GM18507 (cell line): ENCODE results near the gene PRIMA1.

ENCODE experiments used
- DNase-seq: peaks from one replicate; pipeline ENCODE4 v3.0.0; 2011; ENCODE audit warnings: low read depth; ENCODE audit not compliant: insufficient read length; ENCODE audit errors: extremely low spot score
- FAIRE-seq: peaks from 2 replicates; lab custom pipeline; 2011; peaks lifted over from hg19 to GRCh38; lab: Jason Lieb, UNC

The PRIMA1 gene

GRCh38 chr14:93765970-93766369, 22.3 kb downstream of the PRIMA1 start:
- DNase-seq = no peak
- FAIRE-seq = no peak

GRCh38 chr14:93765155-93765554, 23.1 kb downstream of the PRIMA1 start:
- no peak for DNase-seq
- FAIRE-seq = no peak

DNA sequence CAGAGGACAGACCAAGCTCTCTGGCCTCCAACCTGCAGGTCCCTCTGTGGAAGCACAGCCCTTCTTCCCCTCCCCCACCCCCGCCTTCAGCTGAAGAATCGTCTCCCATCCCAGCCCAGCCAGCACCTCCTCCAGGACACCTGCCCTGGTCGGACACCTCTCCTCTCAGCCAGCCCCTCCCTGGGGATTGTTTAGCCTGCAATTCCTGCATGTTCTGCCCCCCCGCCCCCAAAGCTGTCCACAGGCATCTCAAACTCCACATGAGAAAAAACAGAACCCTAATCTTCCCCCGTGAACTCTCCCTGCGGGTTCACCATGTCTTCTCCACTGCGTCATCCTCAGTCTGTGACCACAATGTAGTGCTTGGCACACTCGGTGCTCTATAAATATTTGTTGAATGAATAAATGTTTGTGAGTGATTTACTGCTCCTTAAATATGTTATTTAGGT, 24.1 kb downstream of the PRIMA1 start:
- DNase-seq = no peak
- FAIRE-seq = no peak

GRCh38 chr14:93759719-93760307, 28.5 kb downstream of the PRIMA1 start:
- no peak for DNase-seq
- FAIRE-seq = no peak

GRCh38 chr14:93757206-93757605, 31.1 kb downstream of the PRIMA1 start:
- FAIRE-seq (no peak), DNase-seq (no peak)

DNA sequence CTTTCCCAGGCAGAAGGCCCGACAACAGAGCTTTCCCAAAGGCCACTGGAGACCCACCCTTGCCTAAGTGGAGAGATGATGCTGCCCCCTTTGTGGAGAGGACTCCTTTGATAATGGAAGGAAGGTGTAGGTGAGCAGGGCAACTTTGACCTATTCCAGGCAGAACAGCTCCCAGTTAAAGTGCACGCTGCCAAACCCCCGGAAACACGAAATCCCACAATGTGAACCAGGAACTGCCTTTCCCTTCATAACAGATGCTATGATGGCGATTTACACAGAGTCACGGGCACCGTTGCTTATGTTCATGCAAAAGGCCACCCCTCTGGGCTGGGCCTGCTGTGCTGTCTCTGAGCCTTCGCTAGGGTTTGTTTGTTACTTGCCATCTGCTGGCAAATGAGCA, 34.6 kb downstream of the PRIMA1 start:
- FAIRE-seq (no peak), DNase-seq (no peak)

- DNase-seq (no peak), FAIRE-seq (no peak)
Measured at GRCh38 chr14:93752980-93753561, 35.2 kb downstream of the PRIMA1 start.

DNA sequence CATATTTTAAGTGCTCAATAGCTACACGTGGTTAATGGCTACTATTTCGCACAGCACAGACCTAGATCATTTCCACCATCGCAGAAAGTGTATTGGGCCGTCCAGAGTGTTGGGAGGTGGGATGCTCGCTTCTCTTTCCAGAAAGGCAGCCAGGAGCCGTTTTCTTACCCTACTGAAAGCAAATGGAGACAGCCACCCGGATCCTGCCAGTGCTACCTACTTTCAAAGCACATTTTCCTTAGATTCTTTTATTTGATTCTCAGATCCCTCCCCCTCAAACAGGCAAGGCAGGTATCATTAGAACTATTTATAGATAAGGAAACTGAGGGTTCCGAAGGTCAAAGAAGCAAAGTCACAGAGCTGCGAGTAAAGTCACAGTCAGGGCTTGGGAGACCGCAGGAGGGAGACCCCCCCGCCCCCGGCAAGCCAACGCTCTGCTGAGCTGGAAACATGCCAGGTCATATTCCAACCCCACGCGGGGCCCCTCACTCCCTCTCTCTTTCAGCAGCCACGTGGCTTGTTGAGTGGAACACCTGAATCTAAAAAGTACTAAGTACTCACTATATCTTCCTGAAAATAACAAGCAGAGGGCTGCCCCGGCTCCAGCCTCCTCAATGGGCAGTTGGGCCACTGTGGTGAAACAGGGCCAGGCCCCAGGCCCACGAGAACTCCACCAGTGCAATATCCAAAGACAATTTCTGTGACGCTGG, 36.2 kb downstream of the PRIMA1 start:
- no peak for FAIRE-seq
- DNase-seq = no peak

DNA sequence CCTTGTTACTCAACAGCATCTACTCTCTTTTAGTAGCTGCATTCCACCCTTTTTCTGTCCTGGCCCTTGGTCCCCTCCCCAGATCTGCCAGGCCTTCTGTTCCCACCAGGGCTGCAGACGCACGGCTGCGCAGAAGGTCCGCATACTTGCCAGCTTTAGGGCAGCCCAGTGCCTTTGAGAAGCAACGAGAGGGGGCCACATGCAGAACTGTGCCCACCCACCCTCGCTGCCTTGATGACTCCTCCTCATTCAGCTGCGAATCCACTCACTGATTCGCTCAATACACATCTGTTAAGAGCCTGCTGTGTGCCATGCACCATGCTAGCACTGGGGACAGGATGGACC, 39.2 kb downstream of the PRIMA1 start:
- no peak for FAIRE-seq
- no peak for DNase-seq

GRCh38 chr14:93748208-93749075, 39.8 kb downstream of the PRIMA1 start:
- DNase-seq = no peak

GRCh38 chr14:93747560-93747959, 40.7 kb downstream of the PRIMA1 start:
- FAIRE-seq = no peak
- no peak for DNase-seq

More at GRCh38 chr14:93748208-93749075, 39.8 kb downstream of the PRIMA1 start:
- no peak for FAIRE-seq

DNA sequence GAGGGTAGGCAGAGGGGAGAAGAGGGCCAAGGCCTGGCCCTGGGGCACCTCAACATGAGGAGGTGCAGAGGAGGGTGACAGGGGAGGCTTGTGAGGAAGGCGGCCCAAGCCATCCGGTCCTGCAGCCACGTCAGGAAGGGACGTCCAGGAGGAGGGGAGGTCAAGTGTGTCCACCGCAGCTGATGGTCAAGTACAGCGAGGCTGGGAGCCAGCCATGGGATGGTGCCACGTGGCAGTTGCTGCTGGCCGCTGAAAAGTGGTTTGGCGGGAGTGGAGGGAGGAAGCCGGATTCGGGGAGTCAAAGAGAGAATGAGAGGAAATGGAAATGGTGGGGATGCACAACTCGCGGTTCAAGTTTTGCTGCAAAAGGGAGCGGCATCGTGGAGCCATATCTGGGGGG, 41.2 kb downstream of the PRIMA1 start:
- FAIRE-seq (no peak), DNase-seq (no peak)

DNA sequence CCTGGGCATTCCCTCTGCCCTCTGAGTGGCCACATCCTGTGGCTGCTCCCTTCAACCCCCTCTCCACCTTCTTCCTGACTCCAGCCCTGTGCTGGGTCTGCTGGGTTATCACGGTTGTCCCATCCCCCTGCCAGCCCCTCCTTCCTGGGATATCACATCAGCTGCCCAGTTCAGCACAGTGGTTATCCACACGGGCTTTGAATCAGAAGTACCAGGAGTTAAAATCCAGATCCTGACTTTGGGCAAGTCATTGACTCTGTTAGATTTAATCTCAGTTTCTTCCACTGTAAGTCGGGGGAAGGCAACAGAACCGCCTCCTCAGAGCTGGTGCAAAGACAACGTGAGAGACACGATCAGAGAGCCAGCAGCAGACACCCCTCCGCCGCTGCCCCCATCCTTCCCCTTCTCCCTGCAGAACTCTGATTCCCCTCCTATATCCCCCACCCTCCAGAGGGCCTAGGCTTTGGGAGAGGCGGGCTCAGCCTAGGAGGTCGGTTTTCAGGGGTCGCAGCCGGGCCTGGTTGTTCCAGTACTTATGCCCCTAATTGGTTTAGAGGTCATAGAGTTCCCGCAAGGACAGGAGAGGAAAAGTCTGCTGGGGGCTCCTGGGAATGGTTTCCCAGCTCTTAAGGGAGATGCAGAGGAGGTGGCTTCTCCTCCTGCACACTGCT, 42.5 kb downstream of the PRIMA1 start:
- FAIRE-seq (no peak), DNase-seq (no peak)

DNA sequence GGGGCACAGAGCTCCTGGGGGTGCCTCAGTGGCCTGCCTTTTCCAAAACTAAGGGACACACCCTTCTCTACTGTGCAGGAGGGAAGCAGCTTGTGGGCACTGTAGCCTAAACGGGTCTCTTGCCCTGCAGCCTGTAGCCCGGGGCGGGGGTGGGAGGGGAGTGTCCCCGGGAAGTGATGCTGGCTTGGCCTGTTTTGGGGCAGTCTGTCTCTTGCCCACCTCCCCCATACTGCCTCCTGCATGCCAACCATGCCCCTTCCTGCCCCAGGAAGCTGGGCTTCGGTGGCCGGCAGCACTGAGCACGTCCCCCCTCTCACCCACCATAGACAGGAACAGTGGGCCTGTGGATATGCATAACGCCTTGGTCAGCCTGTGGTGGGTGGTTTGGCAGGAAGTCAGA, 43.4 kb downstream of the PRIMA1 start:
- DNase-seq = no peak
- no peak for FAIRE-seq

DNA sequence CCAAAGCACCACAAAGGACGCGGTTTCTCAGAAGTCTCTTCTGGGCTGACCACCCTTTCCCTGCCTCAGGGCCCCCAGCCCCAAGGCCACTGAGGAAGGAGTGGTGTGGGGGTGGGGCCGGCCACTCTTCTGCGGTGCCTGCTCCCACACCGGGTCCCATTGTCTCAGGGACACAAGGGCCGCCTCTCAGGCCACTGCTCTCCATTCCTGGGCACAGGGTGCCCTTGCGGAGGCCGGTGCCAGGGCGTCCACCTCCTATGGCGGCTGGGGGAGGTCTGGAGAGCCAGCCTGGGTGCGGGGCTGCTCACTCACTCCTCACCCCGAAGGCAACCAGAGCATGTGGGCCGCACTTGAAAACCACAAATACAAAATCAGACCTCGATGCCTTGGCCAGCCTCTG, 44.1 kb downstream of the PRIMA1 start:
- no peak for DNase-seq
- FAIRE-seq = no peak

- DNase-seq (no peak), FAIRE-seq (no peak)
Measured at GRCh38 chr14:93743270-93744060, 44.8 kb downstream of the PRIMA1 start.

- DNase-seq (no peak), FAIRE-seq (no peak)
Measured at GRCh38 chr14:93742761-93743160, 45.5 kb downstream of the PRIMA1 start.

DNA sequence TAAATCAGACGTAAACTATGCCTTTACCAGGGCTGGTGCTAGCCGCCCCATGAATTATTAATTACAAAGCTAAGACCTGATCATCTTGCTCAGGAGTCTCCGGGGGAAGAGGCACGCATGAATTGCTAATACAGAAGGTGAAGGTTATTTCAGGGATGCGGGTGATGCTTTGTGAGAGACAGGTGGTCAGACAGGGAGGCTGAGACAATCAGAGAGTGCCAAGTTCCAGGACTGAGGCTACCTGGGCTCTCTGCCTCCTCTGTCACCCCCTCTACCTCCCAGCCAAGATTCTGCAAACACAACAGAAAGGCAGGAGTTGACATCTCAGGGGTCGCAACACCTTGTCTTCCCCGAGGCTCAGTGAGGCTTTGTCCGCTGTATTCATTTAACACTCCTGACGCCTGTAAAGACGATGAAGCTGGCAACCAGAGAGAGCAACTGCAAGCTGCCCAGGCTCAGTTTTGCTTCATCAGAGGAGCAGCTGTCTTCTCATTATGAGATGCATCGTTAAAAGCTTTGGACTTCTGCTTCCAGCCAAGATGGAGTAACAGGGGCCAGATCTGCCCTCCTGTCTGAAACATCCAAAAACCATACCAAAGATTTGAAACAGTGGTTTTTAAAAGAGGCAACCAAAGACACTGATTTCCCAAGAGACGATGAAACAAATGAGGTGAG, 46.6 kb downstream of the PRIMA1 start:
- DNase-seq (no peak), FAIRE-seq (no peak)
